Endothelial cell of umbilical vein (primary cell): Measurements from ENCODE around the gene ENKD1. TPM values are rescaled to one million over a fixed set of nuclear protein-coding genes. Genes with fewer than 3 reads are reported as not detected.

Source experiments
- BruUV-seq: library from RNA; stranded (reverse); fragments of 400-500 nt; replicated peaks from 2 replicates; lab custom pipeline; 2021; lab: Mats Ljungman, UMichigan
- CTCF ChIA-PET: fragments of 300-600, 350-600 bp; sonication (Branson Sonifier 250); formaldehyde crosslinking; loops from one replicate; lab custom pipeline; 2021; ENCODE audit warnings: antibody characterized with exemption, inconsistent platforms; lab: Charles Lee
- POLR2A ChIA-PET: fragments of 300-600, 350-600 bp; sonication (Branson Sonifier 250); formaldehyde crosslinking; loops from one replicate; lab custom pipeline; 2021; ENCODE audit warnings: antibody characterized with exemption, inconsistent platforms; lab: Charles Lee
- DNase-seq: peaks from one replicate; pipeline ENCODE4 v3.0.0-alpha.2; 2011; ENCODE audit warnings: low read depth, low spot score
- FAIRE-seq: peaks from 2 replicates; lab custom pipeline; 2011; peaks lifted over from hg19 to GRCh38; lab: Jason Lieb, UNC
- H2AFZ ChIP-seq: 2 replicates; pipeline ENCODE4 v1.6.0; 2012; ENCODE audit warnings: low read depth, low read length, control low read depth, inconsistent platforms
- H3K27ac ChIP-seq: 2 replicates; pipeline ENCODE4 v1.5.1; 2011; ENCODE audit warnings: low read depth, mild to moderate bottlenecking, control low read depth, low read length, moderate library complexity; ENCODE audit not compliant: insufficient read depth
- H3K27me3 ChIP-seq, 2 experiments: 2 replicates each; pipeline versions ENCODE4 v1.6.0 to v1.6.1; 2011; ENCODE audit warnings: low read length in 2 of 2, mixed read lengths in 1 of 2; ENCODE audit not compliant: control insufficient read depth in 2 of 2, insufficient read depth in 2 of 2
- H3K36me3 ChIP-seq, 2 experiments: 2 replicates in 1 of 2; 3 replicates in 1 of 2; pipeline ENCODE4 v1.5.1; 2011; ENCODE audit warnings: low read length in 2 of 2, mild to moderate bottlenecking in 1 of 2, moderate library complexity in 1 of 2; ENCODE audit not compliant: control insufficient read depth in 2 of 2, insufficient read depth in 2 of 2; ENCODE audit errors: extremely low read depth in 1 of 2
- H3K4me1 ChIP-seq: 3 replicates; pipeline ENCODE4 v1.5.1; 2011; ENCODE audit warnings: mild to moderate bottlenecking, low read length; ENCODE audit not compliant: control insufficient read depth, insufficient read depth; ENCODE audit errors: extremely low read depth
- H3K4me2 ChIP-seq: 2 replicates; pipeline ENCODE4 v1.6.1; 2011; ENCODE audit warnings: low read length, control low read depth, mixed read lengths; ENCODE audit not compliant: insufficient read depth
- H3K4me3 ChIP-seq, 3 experiments: fragments of 200-600 bp in 1 of 3; sonication (generic), shearing (Covaris generic) in 1 of 3; replicated peaks in 1 of 3; 2 replicates each; pipeline ENCODE4 v1.5.1; 2011 to 2016; ENCODE audit warnings: control low read depth in 3 of 3, low read length in 3 of 3, mild to moderate bottlenecking in 2 of 3, inconsistent platforms in 1 of 3, low read depth in 1 of 3, moderate library complexity in 1 of 3; ENCODE audit not compliant: insufficient read depth in 1 of 3
- H3K79me2 ChIP-seq: 2 replicates; pipeline ENCODE4 v1.6.0; 2012; ENCODE audit warnings: low read length, inconsistent platforms; ENCODE audit not compliant: control insufficient read depth, insufficient read depth
- H3K9ac ChIP-seq: replicated peaks from 2 replicates; pipeline ENCODE3; 2011; ENCODE audit warnings: low read length, control low read depth; ENCODE audit not compliant: insufficient read depth; ENCODE audit errors: extremely low read depth
- H3K9me1 ChIP-seq: replicated peaks from 3 replicates; pipeline ENCODE4 v1.6.0; 2011; ENCODE audit warnings: mild to moderate bottlenecking, low read length; ENCODE audit not compliant: control insufficient read depth, insufficient read depth; ENCODE audit errors: extremely low read depth
- H3K9me3 ChIP-seq: replicated peaks from 2 replicates; pipeline ENCODE4 v1.5.1; 2012; ENCODE audit warnings: low read length, inconsistent platforms; ENCODE audit not compliant: control insufficient read depth, insufficient read depth
- H4K20me1 ChIP-seq: replicated peaks from 2 replicates; pipeline ENCODE3; 2011; ENCODE audit warnings: mild to moderate bottlenecking, low read length; ENCODE audit not compliant: control insufficient read depth, insufficient read depth; ENCODE audit errors: extremely low read depth
- CTCF ChIP-seq, 2 donors: IDR thresholded peaks; 1 replicate in 1 of 2; 2 replicates in 1 of 2; pipeline ENCODE4 v1.5.1; 2011; ENCODE audit warnings: low read length in 2 of 2, mild to moderate bottlenecking in 2 of 2, moderate library complexity in 2 of 2, control low read depth in 1 of 2, inconsistent platforms in 1 of 2, low read depth in 1 of 2; ENCODE audit not compliant: insufficient read depth in 1 of 2; ENCODE audit errors: extremely low read depth in 1 of 2
- EZH2 ChIP-seq: IDR thresholded peaks from 2 replicates; pipeline ENCODE4 v1.6.1; 2012; ENCODE audit warnings: borderline replicate concordance, low read depth, mild to moderate bottlenecking, moderate library complexity, low read length, inconsistent platforms; ENCODE audit not compliant: severe bottlenecking
- FOS ChIP-seq: IDR thresholded peaks from 2 replicates; pipeline ENCODE4 v1.6.1; 2011; ENCODE audit warnings: mild to moderate bottlenecking, low read length, moderate library complexity, borderline replicate concordance; ENCODE audit not compliant: insufficient read depth
- GATA2 ChIP-seq: IDR thresholded peaks from 2 replicates; pipeline ENCODE4 v1.7.0; 2011; ENCODE audit warnings: low read depth, mild to moderate bottlenecking, moderate library complexity, mixed read lengths, low read length; ENCODE audit not compliant: insufficient read length, insufficient read depth
- MAX ChIP-seq: IDR thresholded peaks from 2 replicates; pipeline ENCODE4 v1.6.1; 2011; ENCODE audit not compliant: insufficient read depth, insufficient read length
- POLR2A ChIP-seq: IDR thresholded peaks from 2 replicates; pipeline ENCODE4 v1.6.1; 2012; ENCODE audit warnings: low read depth, mild to moderate bottlenecking, control low read depth, low read length
- POLR2AphosphoS5 ChIP-seq: IDR thresholded peaks from 2 replicates; pipeline ENCODE4 v1.6.1; 2012; ENCODE audit warnings: low read depth, mild to moderate bottlenecking, control low read depth, low read length, moderate library complexity; ENCODE audit not compliant: insufficient read depth
- dilution Hi-C: fragments of 300-500 bp; cut with MboI; formaldehyde crosslinking; loops from one replicate; pipeline ENCODE4 v1.15.0; 2019; ENCODE audit warnings: low sequenced_read_pairs; ENCODE audit not compliant: extremely low pct_ligation_motif_present
- intact Hi-C: fragments of 100-400 bp; cut with micrococcal nuclease; formaldehyde crosslinking; loops from one replicate; pipeline ENCODE4 v1.10.0; 2022
- polyA plus RNA-seq, 4 experiments: library from polyadenylated mRNA; depleted of rRNA in 3 of 4; stranded (reverse) in 3 of 4; unstranded in 1 of 4; fragments of >200 nt; gene quantifications; 2 replicates each; pipeline versions ENCODE4 v1.2.1 to v1.2.3, GENCODE V29; 2011 to 2012; ENCODE audit warnings: missing spikeins in 1 of 4
- total RNA-seq: library from RNA; stranded (reverse); gene quantifications from 2 replicates; pipeline ENCODE4 v1.2.3, GENCODE V29; 2021

The ENKD1 gene
- total and polyA plus RNA-seq, 2 donors (not counting 3 experiments of a cell fraction or from before 2014, with no cell fraction given): 16.7 to 17.3 TPM

- POLR2A ChIA-PET: no interaction called here
- Histone ChIP-seq H3K27me3 (peaks cover 42 to 47% of the 10 kb centered on the region in 2 experiments), H3K4me2 (no peak overlapping the region), H2AFZ (no peak overlapping the region), H3K4me3 (no peak overlapping the region), H3K4me1 (peaks cover 5% of the 10 kb centered on the region), H3K27ac (no peak overlapping the region), H3K9ac (no peak overlapping the region), H3K36me3 (no peaks in the 10 kb centered on the region), H4K20me1 (no peaks in the 10 kb centered on the region), H3K79me2 (no peaks in the 10 kb centered on the region), H3K9me1 (no peaks in the 10 kb centered on the region), H3K9me3 (no peaks in the 10 kb centered on the region)
- TF ChIP-seq POLR2A (no peak), GATA2 (no peak)
- dilution Hi-C loops: no loop called here
- DNase-seq (no peak), FAIRE-seq (no peak)
- CTCF ChIA-PET: interaction anchor here (1.9 kb wide), 1 partner anchor 10 kb away, joined by 5 read pairs; the partner anchor contains the start of gene ACD
- BruUV-seq: no TSS peak
- intact Hi-C loops: no loop called here
Observed at GRCh38 chr16:67650023-67650422, 16.5 kb downstream of the ENKD1 start.

GRCh38 chr16:67649494-67649931, 17.0 kb downstream of the ENKD1 start:
- Histone ChIP-seq H2AFZ (no peak overlapping the region), H3K9ac (no peak overlapping the region), H3K4me2 (no peak overlapping the region), H3K27ac (no peak overlapping the region), H3K79me2 (no peaks in the 10 kb centered on the region), H3K27me3 (peaks cover 40 to 45% of the 10 kb centered on the region in 2 experiments), H3K9me1 (no peaks in the 10 kb centered on the region), H3K36me3 (no peaks in the 10 kb centered on the region), H3K9me3 (no peaks in the 10 kb centered on the region), H4K20me1 (no peaks in the 10 kb centered on the region), H3K4me3 (no peak overlapping the region), H3K4me1 (peaks cover 5% of the 10 kb centered on the region)
- intact Hi-C loops (no loop called here), dilution Hi-C loops (no loop called here)
- no TSS peak for BruUV-seq
- TF ChIP-seq FOS (no peak), MAX (no peak), POLR2AphosphoS5 (no peak), EZH2 (no peak), CTCF (IDR thresholded peaks at IDR 0.05; ENCODE audit: extremely low read depth in 1 of 2, insufficient read depth in 1 of 2, low read depth in 1 of 2, low read length in 2 of 2) (no peak)
- ChIA-PET CTCF (interaction anchor here (0.7 to 2.3 kb wide), 4 partner anchors 9 to 103 kb away, joined by 4 to 7 read pairs (median 5); no protein-coding TSS in a partner anchor), POLR2A (no interaction called here)
- DNase-seq (no peak), FAIRE-seq (no peak)
